KMS-11 (cell line): Measurements from ENCODE around the gene FRAS1.

Source experiments
- H2AFZ ChIP-seq: fragments of 200-600 bp; sonication (generic); 2 replicates; pipeline ENCODE4 v1.6.1; 2016; ENCODE audit warnings: antibody characterized with exemption, mixed run types, low read depth
- H3K27ac ChIP-seq: fragments of 200-600 bp; sonication (generic); 2 replicates; pipeline ENCODE4 v1.6.1; 2016; ENCODE audit warnings: mild to moderate bottlenecking, mixed run types
- H3K27me3 ChIP-seq: fragments of 200-600 bp; sonication (generic); 2 replicates; pipeline ENCODE4 v1.6.1; 2017; ENCODE audit warnings: mild to moderate bottlenecking, low read depth, mixed run types, moderate library complexity; ENCODE audit not compliant: insufficient read depth
- H3K36me3 ChIP-seq: fragments of 200-600 bp; sonication (generic); 2 replicates; pipeline ENCODE4 v1.6.1; 2017; ENCODE audit warnings: mild to moderate bottlenecking, mixed run types; ENCODE audit not compliant: insufficient read depth
- H3K4me1 ChIP-seq: fragments of 200-600 bp; sonication (generic); 2 replicates; pipeline ENCODE4 v1.6.1; 2016; ENCODE audit warnings: mild to moderate bottlenecking, low read depth, mixed run types; ENCODE audit not compliant: poor library complexity, severe bottlenecking
- H3K4me2 ChIP-seq: fragments of 200-600 bp; sonication (generic); 2 replicates; pipeline ENCODE4 v1.7.0; 2016; ENCODE audit warnings: mild to moderate bottlenecking, mixed run types
- H3K4me3 ChIP-seq: fragments of 200-600 bp; sonication (generic); IDR thresholded peaks from 2 replicates; pipeline ENCODE4 v1.6.1; 2017; ENCODE audit warnings: low read depth, low read length, mixed read lengths; ENCODE audit not compliant: insufficient read depth
- H3K79me2 ChIP-seq: fragments of 200-600 bp; sonication (generic); 2 replicates; pipeline ENCODE4 v1.6.1; 2016; ENCODE audit warnings: low read depth, mixed run types; ENCODE audit not compliant: insufficient read depth
- H3K9ac ChIP-seq: fragments of 200-600 bp; sonication (generic); 2 replicates; pipeline ENCODE4 v1.6.1; 2016; ENCODE audit warnings: mild to moderate bottlenecking, mixed run types
- H4K20me1 ChIP-seq: fragments of 200-600 bp; sonication (generic); 2 replicates; pipeline ENCODE4 v1.6.1; 2016; ENCODE audit warnings: mild to moderate bottlenecking, mixed run types; ENCODE audit not compliant: insufficient read depth
- TF ChIP-seq, protein P1 (sequence below): fragments of 200-600 bp; sonication (generic); conservative IDR thresholded peaks from 2 replicates; pipeline ENCODE4 v1.6.1; 2017; ENCODE audit warnings: low read depth, mild to moderate bottlenecking, antibody characterized with exemption, low read length, moderate library complexity, mixed read lengths

Gene FRAS1

GRCh38 chr4:78056265-78057129 lies 626 bp upstream of the FRAS1 start:
- peak overlapping the region; percentile 57; the same call in 1 of the 2 replicates for H3K9ac ChIP-seq
- no peaks in the 10 kb centered on the region for H4K20me1 ChIP-seq
- H3K79me2 ChIP-seq = no peaks in the 10 kb centered on the region
- no peaks in the 10 kb centered on the region; the same call in 1 of the 2 replicates for H3K27me3 ChIP-seq
- no peak overlapping the region for H3K27ac ChIP-seq
- no peaks in the 10 kb centered on the region for H3K36me3 ChIP-seq
- H3K4me3 ChIP-seq = no peak overlapping the region
- peak overlapping the region; percentile 81; the same call in 1 of the 2 replicates for H3K4me2 ChIP-seq
- H3K4me1 ChIP-seq = no peaks in the 10 kb centered on the region
- TF ChIP-seq, protein P1, sequence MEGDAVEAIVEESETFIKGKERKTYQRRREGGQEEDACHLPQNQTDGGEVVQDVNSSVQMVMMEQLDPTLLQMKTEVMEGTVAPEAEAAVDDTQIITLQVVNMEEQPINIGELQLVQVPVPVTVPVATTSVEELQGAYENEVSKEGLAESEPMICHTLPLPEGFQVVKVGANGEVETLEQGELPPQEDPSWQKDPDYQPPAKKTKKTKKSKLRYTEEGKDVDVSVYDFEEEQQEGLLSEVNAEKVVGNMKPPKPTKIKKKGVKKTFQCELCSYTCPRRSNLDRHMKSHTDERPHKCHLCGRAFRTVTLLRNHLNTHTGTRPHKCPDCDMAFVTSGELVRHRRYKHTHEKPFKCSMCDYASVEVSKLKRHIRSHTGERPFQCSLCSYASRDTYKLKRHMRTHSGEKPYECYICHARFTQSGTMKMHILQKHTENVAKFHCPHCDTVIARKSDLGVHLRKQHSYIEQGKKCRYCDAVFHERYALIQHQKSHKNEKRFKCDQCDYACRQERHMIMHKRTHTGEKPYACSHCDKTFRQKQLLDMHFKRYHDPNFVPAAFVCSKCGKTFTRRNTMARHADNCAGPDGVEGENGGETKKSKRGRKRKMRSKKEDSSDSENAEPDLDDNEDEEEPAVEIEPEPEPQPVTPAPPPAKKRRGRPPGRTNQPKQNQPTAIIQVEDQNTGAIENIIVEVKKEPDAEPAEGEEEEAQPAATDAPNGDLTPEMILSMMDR = no peak
- peak overlapping the region; percentile 98 for H2AFZ ChIP-seq

- H3K27ac ChIP-seq = no peak overlapping the region
- no peaks in the 10 kb centered on the region for H3K79me2 ChIP-seq
- H3K9ac ChIP-seq = peak overlapping the region; percentile 57; the same call in 1 of the 2 replicates
- peak overlapping the region; percentile 81 for H3K4me2 ChIP-seq
- TF ChIP-seq, protein P1 = no peak
- peak overlapping the region; percentile 83 for H3K4me3 ChIP-seq
- H3K36me3 ChIP-seq = no peaks in the 10 kb centered on the region
- H3K27me3 ChIP-seq = no peaks in the 10 kb centered on the region; the same call in 1 of the 2 replicates
- peak overlapping the region; percentile 98 for H2AFZ ChIP-seq
- H3K4me1 ChIP-seq = no peaks in the 10 kb centered on the region
- no peaks in the 10 kb centered on the region for H4K20me1 ChIP-seq
These were observed 752 bp downstream of the FRAS1 start for GRCh38 chr4:78057600-78058550.

DNA sequence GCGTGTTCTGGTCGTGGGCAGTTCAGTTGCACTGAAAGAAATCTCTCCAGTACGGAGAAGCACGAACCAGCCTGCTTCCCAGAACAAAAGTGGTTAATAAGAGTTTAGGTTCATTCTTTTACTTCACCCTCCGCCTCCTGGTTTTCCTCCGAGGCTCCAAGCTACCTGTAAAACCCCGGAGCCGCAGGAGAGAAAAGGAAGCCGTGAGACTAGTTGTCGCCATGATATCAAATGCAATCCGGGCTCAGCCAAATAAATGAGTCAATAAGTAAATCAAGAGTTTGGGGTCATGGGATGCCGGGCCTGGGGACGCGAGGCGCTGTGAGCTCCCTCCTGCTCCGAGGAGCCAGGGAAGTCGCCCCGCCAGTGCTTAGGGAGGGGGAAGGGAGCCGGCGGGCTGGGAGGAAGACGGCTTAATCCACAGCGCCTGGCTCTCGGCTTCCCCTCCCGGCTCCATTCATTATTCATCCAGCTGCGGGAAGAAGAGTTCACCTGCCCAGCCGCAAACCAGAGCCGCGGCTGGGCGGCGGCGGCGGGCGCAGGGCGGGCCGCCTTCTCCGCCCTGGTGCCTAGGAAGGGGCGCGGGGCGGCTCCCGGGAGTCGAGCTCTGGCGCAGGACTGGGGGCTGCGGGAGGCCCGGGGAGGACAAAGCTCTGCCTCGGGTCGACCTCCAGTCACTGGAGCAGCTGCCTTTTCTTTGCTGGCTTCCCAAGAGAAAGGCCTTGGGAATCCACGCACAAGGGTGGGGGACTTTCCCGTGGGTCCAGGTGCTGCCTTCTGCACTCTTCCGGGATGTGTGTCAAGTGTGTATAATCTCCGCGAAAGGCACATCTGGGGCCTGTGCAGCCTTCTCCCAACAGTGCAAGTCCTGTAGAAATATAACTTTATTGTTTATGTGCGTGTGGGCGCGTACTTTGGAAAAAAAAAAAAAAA lies 1.7 kb downstream of the FRAS1 start:
- H3K4me1 ChIP-seq = no peaks in the 10 kb centered on the region
- H2AFZ ChIP-seq = peak overlapping the region; percentile 98
- TF ChIP-seq, protein P1 = no peak
- H3K4me2 ChIP-seq = peak overlapping the region; percentile 81
- H4K20me1 ChIP-seq = no peaks in the 10 kb centered on the region
- H3K27ac ChIP-seq = no peak overlapping the region
- H3K27me3 ChIP-seq = no peaks in the 10 kb centered on the region; the same call in 1 of the 2 replicates
- no peaks in the 10 kb centered on the region for H3K36me3 ChIP-seq
- no peaks in the 10 kb centered on the region for H3K79me2 ChIP-seq
- H3K9ac ChIP-seq = peak overlapping the region; percentile 57; the same call in 1 of the 2 replicates
- H3K4me3 ChIP-seq = peak overlapping the region; percentile 83
